Neural cell (in vitro differentiated cells): Measurements from ENCODE around the gene SLC2A10. TPM values are rescaled to one million over a fixed set of nuclear protein-coding genes. Genes with fewer than 3 reads are reported as not detected.

Source experiments
- H2AFZ ChIP-seq: fragments of 200-600, 300-800 bp; sonication (generic), shearing (Covaris generic); 2 replicates; pipeline ENCODE4 v1.6.0; 2014; ENCODE audit warnings: low read depth, mild to moderate bottlenecking, antibody characterized with exemption, low read length, moderate library complexity
- H3F3A ChIP-seq: fragments of 200-600 bp; shearing (Covaris generic); 2 replicates; pipeline ENCODE4 v1.6.1; 2016; ENCODE audit warnings: mild to moderate bottlenecking, moderate library complexity, mixed read lengths, antibody characterized with exemption, low read length; ENCODE audit not compliant: insufficient read depth, poor library complexity, severe bottlenecking
- H3K27ac ChIP-seq: fragments of 200-600, 300-800 bp; sonication (generic), shearing (Covaris generic); 2 replicates; pipeline ENCODE4 v1.5.1; 2014; ENCODE audit warnings: mild to moderate bottlenecking, low read length, moderate library complexity
- H3K27me3 ChIP-seq: fragments of 300-800, 200-600 bp; sonication (generic), shearing (Covaris generic); 2 replicates; pipeline ENCODE4 v1.6.0; 2014; ENCODE audit warnings: mild to moderate bottlenecking, low read depth, low read length, moderate library complexity; ENCODE audit not compliant: insufficient read depth
- H3K36me3 ChIP-seq: fragments of 300-800, 200-600 bp; sonication (generic), shearing (Covaris generic); 2 replicates; pipeline ENCODE4 v1.5.1; 2014; ENCODE audit warnings: mild to moderate bottlenecking, antibody characterized with exemption, low read length, moderate library complexity; ENCODE audit not compliant: insufficient read depth
- H3K4me2 ChIP-seq: fragments of 300-800, 200-600 bp; sonication (generic), shearing (Covaris generic); 2 replicates; pipeline ENCODE4 v1.6.0; 2014; ENCODE audit warnings: mild to moderate bottlenecking, low read length
- H3K4me3 ChIP-seq: fragments of 300-800, 200-600 bp; sonication (generic), shearing (Covaris generic); 2 replicates; pipeline ENCODE4 v1.5.1; 2014; ENCODE audit warnings: mild to moderate bottlenecking, low read length, moderate library complexity
- H3K79me2 ChIP-seq: fragments of 200-600 bp; shearing (Covaris generic); replicated peaks from 2 replicates; pipeline ENCODE4 v1.6.0; 2014; ENCODE audit warnings: mild to moderate bottlenecking, low read length, moderate library complexity; ENCODE audit not compliant: insufficient read depth
- H3K9ac ChIP-seq: fragments of 300-800, 200-600 bp; sonication (generic), shearing (Covaris generic); 2 replicates; pipeline ENCODE4 v1.6.1; 2016; ENCODE audit warnings: mild to moderate bottlenecking, low read length, mixed read lengths
- H3K9me2 ChIP-seq: fragments of 200-600 bp; shearing (Covaris generic); 2 replicates; pipeline ENCODE4 v1.6.1; 2016; ENCODE audit warnings: mild to moderate bottlenecking, low read length, mixed read lengths; ENCODE audit not compliant: insufficient read depth
- H3K9me3 ChIP-seq: fragments of 200-600, 300-800 bp; sonication (generic), shearing (Covaris generic); 2 replicates; pipeline ENCODE4 v1.6.1; 2016; ENCODE audit warnings: mild to moderate bottlenecking, mixed run types, low read length, moderate library complexity, mixed read lengths
- H4K20me1 ChIP-seq: fragments of 200-600 bp; shearing (Covaris generic); 2 replicates; pipeline ENCODE4 v1.6.1; 2016; ENCODE audit warnings: mild to moderate bottlenecking, mixed run types; ENCODE audit not compliant: insufficient read depth
- CTCF ChIP-seq: fragments of 450-650 bp; IDR thresholded peaks from 2 replicates; pipeline ENCODE4 v1.5.1; 2014; ENCODE audit warnings: antibody characterized with exemption, mild to moderate bottlenecking, moderate library complexity; ENCODE audit not compliant: poor library complexity, severe bottlenecking
- EP300 ChIP-seq: fragments of 450-650 bp; conservative IDR thresholded peaks from 2 replicates; pipeline ENCODE4 v1.6.1; 2014; ENCODE audit warnings: antibody characterized with exemption, mild to moderate bottlenecking, moderate library complexity; ENCODE audit not compliant: poor library complexity, severe bottlenecking
- EZH2 ChIP-seq: fragments of 200-600, 300-800 bp; shearing (Covaris generic), sonication (generic); IDR thresholded peaks from 2 replicates; pipeline ENCODE4 v1.6.1; 2014; ENCODE audit warnings: antibody characterized with exemption, low read length, borderline replicate concordance, mild to moderate bottlenecking; ENCODE audit not compliant: insufficient read depth, poor library complexity, severe bottlenecking
- MXI1 ChIP-seq: fragments of 450-650 bp; conservative IDR thresholded peaks from 2 replicates; pipeline ENCODE4 v1.6.1; 2014; ENCODE audit warnings: antibody characterized with exemption, mild to moderate bottlenecking; ENCODE audit not compliant: poor library complexity, severe bottlenecking
- POLR2AphosphoS5 ChIP-seq: IDR thresholded peaks from 2 replicates; pipeline ENCODE4 v1.6.1; 2012
- RAD21 ChIP-seq: fragments of 450-650 bp; conservative IDR thresholded peaks from 2 replicates; pipeline ENCODE4 v1.6.1; 2014; ENCODE audit warnings: antibody characterized with exemption, mild to moderate bottlenecking, moderate library complexity
- REST ChIP-seq: IDR thresholded peaks from 2 replicates; pipeline ENCODE4 v1.6.1; 2012; ENCODE audit warnings: borderline replicate concordance
- SMC3 ChIP-seq: fragments of 450-650 bp; conservative IDR thresholded peaks from 2 replicates; pipeline ENCODE4 v1.6.1; 2014; ENCODE audit warnings: antibody characterized with exemption, mild to moderate bottlenecking, moderate library complexity; ENCODE audit not compliant: poor library complexity
- TAF1 ChIP-seq: IDR thresholded peaks from 2 replicates; pipeline ENCODE4 v1.6.1; 2012; ENCODE audit warnings: low read depth
- polyA plus RNA-seq: library from polyadenylated mRNA; depleted of rRNA; stranded (reverse); fragments of >200 nt; gene quantifications from 2 replicates; pipeline ENCODE4 v1.2.3, GENCODE V29; 2014

The SLC2A10 gene
- polyA plus RNA-seq, 1 donor from 2014 or later: not detected

GRCh38 chr20:46698788-46699187, 10.7 kb upstream of the SLC2A10 start:
- no peaks in the 10 kb centered on the region for H3K9me2 ChIP-seq
- H2AFZ ChIP-seq: no peak overlapping the region
- H3F3A ChIP-seq: no peaks in the 10 kb centered on the region
- H3K4me2 ChIP-seq: no peak overlapping the region
- H3K79me2 ChIP-seq: no peaks in the 10 kb centered on the region
- H4K20me1 ChIP-seq: no peaks in the 10 kb centered on the region
- H3K27ac ChIP-seq: no peak overlapping the region
- H3K36me3 ChIP-seq: no peaks in the 10 kb centered on the region
- no peak overlapping the region for H3K9ac ChIP-seq
- no peaks in the 10 kb centered on the region for H3K27me3 ChIP-seq
- H3K9me3 ChIP-seq: no peaks in the 10 kb centered on the region
- H3K4me3 ChIP-seq: no peak overlapping the region
- TF ChIP-seq RAD21 (no peak), TAF1 (no peak), MXI1 (no peak), POLR2AphosphoS5 (no peak), EZH2 (no peak), REST (no peak), SMC3 (no peak), CTCF (no peak), EP300 (no peak)

- no peak overlapping the region for H3K4me3 ChIP-seq
- H3K9ac ChIP-seq: no peak overlapping the region
- no peak overlapping the region for H3K4me2 ChIP-seq
- no peaks in the 10 kb centered on the region for H3K9me3 ChIP-seq
- no peaks in the 10 kb centered on the region for H3K36me3 ChIP-seq
- H3K9me2 ChIP-seq: no peaks in the 10 kb centered on the region
- no peak for TF ChIP-seq EP300
- TF ChIP-seq RAD21: no peak
- no peak for TF ChIP-seq SMC3
- no peak for TF ChIP-seq TAF1
- TF ChIP-seq POLR2AphosphoS5: no peak
- no peak for TF ChIP-seq EZH2
- no peak for TF ChIP-seq CTCF
- TF ChIP-seq REST: no peak
- no peak for TF ChIP-seq MXI1
- no peaks in the 10 kb centered on the region for H4K20me1 ChIP-seq
- no peaks in the 10 kb centered on the region for H3K27me3 ChIP-seq
- H2AFZ ChIP-seq: no peak overlapping the region
- H3K79me2 ChIP-seq: no peaks in the 10 kb centered on the region
- H3K27ac ChIP-seq: no peak overlapping the region
- no peaks in the 10 kb centered on the region for H3F3A ChIP-seq
Measured at GRCh38 chr20:46699651-46700359, 9.6 kb upstream of the SLC2A10 start.
